Skeletal muscle satellite cell (primary cell): ENCODE data around the gene GABPA.

Experiments used
- H3K27me3 ChIP-seq: 2 replicates; pipeline ENCODE4 v1.7.0; 2013; ENCODE audit warnings: low read length; ENCODE audit not compliant: control insufficient read depth, insufficient read depth
- H3K36me3 ChIP-seq: 2 replicates; pipeline ENCODE4 v1.7.0; 2013; ENCODE audit warnings: mild to moderate bottlenecking, control low read depth, low read length; ENCODE audit not compliant: insufficient read depth
- H3K4me1 ChIP-seq: 2 replicates; pipeline ENCODE4 v1.7.0; 2013; ENCODE audit warnings: low read length; ENCODE audit not compliant: control insufficient read depth, insufficient read depth
- H3K4me2 ChIP-seq: 2 replicates; pipeline ENCODE4 v1.7.0; 2013; ENCODE audit warnings: mild to moderate bottlenecking, low read length
- H3K4me3 ChIP-seq: 2 replicates; pipeline ENCODE4 v1.7.0; 2013; ENCODE audit warnings: low read length
- H3K9ac ChIP-seq: 2 replicates; pipeline ENCODE4 v1.7.0; 2013; ENCODE audit warnings: mild to moderate bottlenecking, low read depth, low read length, moderate library complexity
- H3K9me3 ChIP-seq: replicated peaks from 2 replicates; pipeline ENCODE4 v1.7.0; 2013; ENCODE audit warnings: mild to moderate bottlenecking, control low read depth, low read length

The GABPA gene

DNA sequence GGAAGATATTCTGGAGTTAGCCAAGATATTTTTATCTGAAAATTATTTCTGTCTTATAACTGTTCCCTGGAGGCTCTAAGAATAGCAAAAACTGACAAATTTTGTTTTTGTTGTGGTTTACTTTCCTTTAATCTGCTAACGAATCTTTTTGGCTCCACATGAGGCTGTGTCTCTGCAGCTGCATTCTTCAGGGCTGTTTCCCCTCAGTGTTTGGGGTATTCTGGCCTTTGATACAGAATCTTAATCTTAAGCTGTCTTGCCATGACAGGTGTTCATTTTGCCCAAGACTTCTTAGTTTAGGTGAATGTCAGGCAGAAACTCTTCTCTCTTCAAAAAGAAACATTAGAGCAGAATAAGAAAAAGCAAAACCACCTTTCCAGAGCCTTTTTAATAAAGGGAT lies 83.8 kb downstream of the GABPA start:
- H3K27me3 ChIP-seq: peaks cover 3% of the 10 kb centered on the region
- H3K4me2 ChIP-seq: no peak overlapping the region
- no peak overlapping the region for H3K9ac ChIP-seq
- no peaks in the 10 kb centered on the region for H3K36me3 ChIP-seq
- no peaks in the 10 kb centered on the region for H3K4me1 ChIP-seq
- H3K9me3 ChIP-seq: no peaks in the 10 kb centered on the region
- no peak overlapping the region for H3K4me3 ChIP-seq
